Right lobe of liver (tissue), 6 donors: ENCODE data around the gene NAP1L1. TPM values are rescaled to one million over a fixed set of nuclear protein-coding genes. Genes with fewer than 3 reads are reported as not detected.

ENCODE experiments used
- ATAC-seq, 4 donors: fragments of 200-7000 bp; cut with Tn5 transposase; one replicate each; pipeline ENCODE4 v1.9.1; 2020; ENCODE audit warnings: mild to moderate bottlenecking in 4 of 4, moderate library complexity in 4 of 4
- DNase-seq, 3 donors: peaks; one replicate each; pipeline ENCODE4 v3.0.0-alpha.2; 2020
- H3K27ac ChIP-seq, 3 donors: fragments of 200-600 bp; one replicate each; pipeline ENCODE4 v1.8.0; 2022
- H3K27me3 ChIP-seq, 2 donors: fragments of 200-600 bp; one replicate each; pipeline ENCODE4 v1.8.0; 2022
- H3K36me3 ChIP-seq, 4 donors: fragments of 200-600 bp; sonication (generic) in 1 of 4; one replicate each; pipeline versions ENCODE4 v1.5.1 to v1.8.0; 2017 to 2022; ENCODE audit warnings: control low read depth in 1 of 4
- H3K4me1 ChIP-seq, 4 donors: fragments of 200-600 bp; sonication (generic) in 1 of 4; one replicate each; pipeline versions ENCODE4 v1.5.1 to v1.8.0; 2017 to 2022; ENCODE audit warnings: control low read depth in 1 of 4
- H3K4me3 ChIP-seq, 3 donors: fragments of 200-600 bp; one replicate each; pipeline ENCODE4 v1.8.0; 2022
- H3K9me3 ChIP-seq, 4 donors: fragments of 200-600 bp; sonication (generic) in 1 of 4; one replicate each; pipeline versions ENCODE4 v1.5.1 to v1.8.0; 2017 to 2022; ENCODE audit warnings: control low read depth in 1 of 4
- POLR2A ChIP-seq: fragments of 450-650 bp; IDR thresholded peaks from one replicate; pipeline ENCODE4 v1.6.1; 2017; ENCODE audit warnings: antibody characterized with exemption, mild to moderate bottlenecking
- WGBS: methylation state at CpG from one replicate; pipeline ENCODE4 v1.1.6; 2018; ENCODE audit warnings: low coverage, low lambda C conversion rate; ENCODE audit not compliant: insufficient coverage; ENCODE audit errors: missing lambda C conversion rate; 5-methylcytosine and 5-hydroxymethylcytosine counted together
- intact Hi-C, 2 donors: fragments of 100-400 bp; cut with DNase I; formaldehyde crosslinking; loops; one replicate each; pipeline versions ENCODE4 v1.11.2 to v1.14.1; 2022
- total RNA-seq, 6 experiments: library from RNA; depleted of rRNA in 2 of 6; stranded (reverse); fragments of >200 nt in 2 of 6; fragmentation: NEBNext Ultra II Directional in 3 of 6; extraction: Animal tissue kit (Norgen Biotek cat#: 25700) in 3 of 6; gene quantifications; one replicate each; pipeline versions ENCODE4 v1.1.0 to v1.2.4, GENCODE V29; 2016 to 2023
- TF ChIP-seq, protein P1 (sequence below), 4 donors: fragments of 200-600 bp in 3 of 4; fragments of 450-650 bp in 1 of 4; IDR thresholded peaks; one replicate each; pipeline versions ENCODE4 v1.5.1 to v1.8.0; 2016 to 2022; ENCODE audit warnings: antibody characterized with exemption in 4 of 4, mild to moderate bottlenecking in 2 of 4
- donor health status: DM: no; HTN: yes; CAD: no.
- donor health status: DM: no; HTN: no; CAD: no.
- donor health status: DM: no; HTN: no; CAD: no.
- donor health status: DM: no; HTN: yes; CAD: no.
- donor health status: DM: no; HTN: yes; CAD: no.

The NAP1L1 gene
- total RNA-seq, 6 experiments from 2014 or later = 61.9 to 99.1 (median 81.5) TPM

DNA sequence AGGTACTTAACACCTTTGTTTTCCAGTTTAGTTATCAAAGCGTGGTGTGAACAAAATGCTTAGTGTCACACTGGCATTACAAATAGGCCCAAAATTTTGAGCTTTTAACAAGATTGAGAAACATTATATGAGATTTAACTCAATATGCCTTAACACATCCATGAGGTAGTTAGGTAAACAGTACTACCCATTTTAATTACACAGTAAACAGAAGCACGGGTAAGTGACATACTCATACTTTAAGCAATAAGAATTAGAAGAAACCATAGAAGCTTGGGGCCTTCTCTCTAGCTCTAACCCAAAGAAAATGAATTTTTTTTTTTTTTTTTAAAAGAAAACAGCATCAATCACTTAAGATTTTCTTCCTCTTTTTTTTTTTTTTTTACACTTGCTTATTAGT, 37.4 kb downstream of the NAP1L1 start:
- Histone ChIP-seq H3K27ac (no peak overlapping the region), H3K4me1 (no peaks in the 10 kb centered on the region), H3K9me3 (no peaks in the 10 kb centered on the region), H3K27me3 (no peaks in the 10 kb centered on the region), H3K4me3 (no peak overlapping the region), H3K36me3 (peaks cover 0 to 28% (median 5%) of the 10 kb centered on the region in 4 donors)
- 60% methylated on average over 2 of the region's 2 CpGs for WGBS
- DNase-seq = no peak
- intact Hi-C loops = no loop called here
- peak in 1 of 4 donors; percentile 35 for ATAC-seq
- no peak for TF ChIP-seq POLR2A
- TF ChIP-seq, protein P1, sequence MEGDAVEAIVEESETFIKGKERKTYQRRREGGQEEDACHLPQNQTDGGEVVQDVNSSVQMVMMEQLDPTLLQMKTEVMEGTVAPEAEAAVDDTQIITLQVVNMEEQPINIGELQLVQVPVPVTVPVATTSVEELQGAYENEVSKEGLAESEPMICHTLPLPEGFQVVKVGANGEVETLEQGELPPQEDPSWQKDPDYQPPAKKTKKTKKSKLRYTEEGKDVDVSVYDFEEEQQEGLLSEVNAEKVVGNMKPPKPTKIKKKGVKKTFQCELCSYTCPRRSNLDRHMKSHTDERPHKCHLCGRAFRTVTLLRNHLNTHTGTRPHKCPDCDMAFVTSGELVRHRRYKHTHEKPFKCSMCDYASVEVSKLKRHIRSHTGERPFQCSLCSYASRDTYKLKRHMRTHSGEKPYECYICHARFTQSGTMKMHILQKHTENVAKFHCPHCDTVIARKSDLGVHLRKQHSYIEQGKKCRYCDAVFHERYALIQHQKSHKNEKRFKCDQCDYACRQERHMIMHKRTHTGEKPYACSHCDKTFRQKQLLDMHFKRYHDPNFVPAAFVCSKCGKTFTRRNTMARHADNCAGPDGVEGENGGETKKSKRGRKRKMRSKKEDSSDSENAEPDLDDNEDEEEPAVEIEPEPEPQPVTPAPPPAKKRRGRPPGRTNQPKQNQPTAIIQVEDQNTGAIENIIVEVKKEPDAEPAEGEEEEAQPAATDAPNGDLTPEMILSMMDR (IDR thresholded peaks at IDR 0.05) = no peak

DNA sequence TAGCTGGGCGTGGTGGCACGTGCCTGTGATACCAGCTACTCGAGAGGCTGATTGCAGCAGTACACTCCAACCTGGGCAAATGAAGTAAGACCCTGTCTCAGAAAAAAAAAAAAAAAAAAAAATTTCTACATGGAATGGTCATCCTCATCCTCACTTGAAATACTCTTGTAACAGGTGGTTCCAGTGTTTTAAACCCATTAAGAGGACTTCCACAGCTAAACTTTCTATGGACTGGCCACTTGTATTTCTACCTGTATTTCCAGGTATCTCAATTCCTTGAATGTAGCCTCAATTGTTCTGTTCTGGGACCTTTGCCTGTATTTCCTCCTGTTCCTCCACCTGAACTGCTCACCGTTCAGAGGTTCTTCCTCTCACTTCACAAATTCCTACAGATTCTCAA, 41.1 kb downstream of the NAP1L1 start:
- Histone ChIP-seq H3K9me3 (no peaks in the 10 kb centered on the region), H3K36me3 (peaks cover 0 to 6% (median 0%) of the 10 kb centered on the region in 4 donors), H3K4me1 (no peaks in the 10 kb centered on the region), H3K27me3 (no peaks in the 10 kb centered on the region), H3K4me3 (no peak overlapping the region), H3K27ac (no peak overlapping the region)
- TF ChIP-seq POLR2A = no peak
- TF ChIP-seq, protein P1 (IDR thresholded peaks at IDR 0.05) = no peak
- ATAC-seq = no peak
- intact Hi-C loops = no loop called here
- no peak for DNase-seq
- 96% methylated on average over 4 of the region's 4 CpGs for WGBS

DNA sequence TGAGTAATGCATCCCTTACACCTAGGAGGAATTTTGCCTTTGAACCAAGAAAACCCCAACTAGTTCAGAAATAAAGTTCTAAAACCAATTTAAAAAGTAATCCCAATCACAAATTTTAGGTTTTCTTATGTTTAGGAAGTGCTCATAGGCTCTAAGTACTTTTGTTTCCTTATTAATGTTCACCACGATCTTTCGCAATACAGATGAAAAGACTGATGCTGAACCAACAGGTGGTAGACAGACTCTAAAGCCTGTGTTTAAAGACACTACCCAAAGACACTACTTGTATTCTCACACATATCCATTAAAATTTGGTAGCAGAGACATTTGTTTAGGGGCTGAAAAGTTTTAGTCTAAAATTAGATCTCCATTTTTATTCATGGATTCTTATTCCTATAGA, 42.3 kb downstream of the NAP1L1 start:
- intact Hi-C loops = no loop called here

DNA sequence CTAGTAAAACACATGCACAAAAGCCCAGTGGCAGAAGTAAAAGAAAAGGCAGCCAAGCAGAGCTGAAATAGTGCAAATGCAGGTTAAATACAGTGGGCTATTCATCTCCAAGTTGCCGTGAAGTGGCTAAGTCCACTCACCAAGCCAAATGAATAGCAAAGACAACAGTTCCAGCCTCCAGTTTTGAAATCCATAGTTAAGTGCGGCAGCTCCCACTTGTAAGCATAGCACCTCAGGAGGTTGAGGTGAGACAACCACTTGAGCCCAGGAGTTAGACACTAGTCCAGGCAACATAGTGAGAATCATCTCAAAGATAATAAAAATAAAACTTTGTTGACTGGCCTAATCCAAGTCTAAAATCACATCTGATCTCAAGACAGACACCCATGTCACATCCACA, 43.1 kb downstream of the NAP1L1 start:
- Histone ChIP-seq H3K27me3 (no peaks in the 10 kb centered on the region), H3K4me1 (no peaks in the 10 kb centered on the region)

More for the DNA sequence above, 42.3 kb downstream of the NAP1L1 start:
- 74% methylated on average over 2 of the region's 2 CpGs for WGBS
- H3K9me3 ChIP-seq = no peaks in the 10 kb centered on the region
- DNase-seq (no peak), ATAC-seq (no peak)
- no peaks in the 10 kb centered on the region for H3K4me1 ChIP-seq
- H3K36me3 ChIP-seq = no peaks in the 10 kb centered on the region
- no peaks in the 10 kb centered on the region for H3K27me3 ChIP-seq
- H3K4me3 ChIP-seq = no peak overlapping the region
- no peak overlapping the region for H3K27ac ChIP-seq
- no peak for TF ChIP-seq POLR2A
- TF ChIP-seq, protein P1 (IDR thresholded peaks at IDR 0.05) = no peak

More for the DNA sequence above, 43.1 kb downstream of the NAP1L1 start:
- Histone ChIP-seq H3K9me3 (no peaks in the 10 kb centered on the region), H3K4me3 (no peak overlapping the region), H3K27ac (no peak overlapping the region), H3K36me3 (no peaks in the 10 kb centered on the region)
- ATAC-seq (no peak), DNase-seq (no peak)
- 83% methylated on average over 1 of the region's 2 CpGs for WGBS
- TF ChIP-seq, protein P1 (IDR thresholded peaks at IDR 0.05) = no peak
- no peak for TF ChIP-seq POLR2A
- intact Hi-C loops = no loop called here
